HCT116 (cell line): ENCODE measurements around the gene CIDEA. TPM values are rescaled to one million over a fixed set of nuclear protein-coding genes. Genes with fewer than 3 reads are reported as not detected.

Source experiments
- ATAC-seq: fragments of 200-7000 bp; cut with Tn5 transposase; 2 replicates; pipeline ENCODE4 v1.9.1; 2020; ENCODE audit warnings: mild to moderate bottlenecking, moderate library complexity
- BruUV-seq: library from RNA; stranded (reverse); fragments of 400-500 nt; replicated peaks from 2 replicates; lab custom pipeline; 2021; lab: Mats Ljungman, UMichigan
- CTCF ChIA-PET: fragments of 300-600 bp; sonication (Branson Sonifier 250); formaldehyde crosslinking; loops from one replicate; lab custom pipeline; 2021; ENCODE audit warnings: antibody characterized with exemption; lab: Charles Lee
- POLR2A ChIA-PET: fragments of 300-600, 350-600 bp; sonication (Branson Sonifier 250); formaldehyde crosslinking; loops from one replicate; lab custom pipeline; 2021; ENCODE audit warnings: antibody characterized with exemption; lab: Charles Lee
- RAD21 ChIA-PET, 2 experiments: fragments of 300-600 bp; sonication (Branson Sonifier 250); formaldehyde crosslinking; loops; one replicate each; lab custom pipeline; 2023; ENCODE audit warnings: low total read pairs in 2 of 2; ENCODE audit not compliant: uncharacterized antibody in 2 of 2, unreplicated experiment in 2 of 2, low non-redundant PET in 1 of 2; lab: Charles Lee
- DNase-seq: peaks from one replicate; pipeline ENCODE4 v3.0.0-alpha.2; 2010; ENCODE audit warnings: low read depth, low spot score
- H2AFZ ChIP-seq: fragments of 200-600 bp; shearing (Covaris generic), sonication (generic); 2 replicates; pipeline ENCODE4 v1.6.1; 2017; ENCODE audit warnings: low read depth, mixed run types, mixed read lengths, antibody characterized with exemption, low read length; ENCODE audit not compliant: poor library complexity, severe bottlenecking
- H3K27ac ChIP-seq: 2 replicates; pipeline ENCODE4 v1.5.1; 2012; ENCODE audit warnings: low read depth, low read length
- H3K27me3 ChIP-seq: fragments of 200-600 bp; sonication (generic); 2 replicates; pipeline ENCODE4 v1.6.1; 2016; ENCODE audit warnings: mixed run types, low read length, mixed read lengths; ENCODE audit not compliant: insufficient read depth
- H3K36me3 ChIP-seq, 2 experiments: fragments of 200-500 bp in 1 of 2; fragments of 200-600 bp in 1 of 2; sonication (Bioruptor generic) in 1 of 2; sonication (generic) in 1 of 2; 2 replicates each; pipeline versions ENCODE4 v1.5.1 to v1.6.1; 2014 to 2016; ENCODE audit warnings: low read length in 2 of 2, inconsistent platforms in 1 of 2, mixed read lengths in 1 of 2, mixed run types in 1 of 2; ENCODE audit not compliant: insufficient read depth in 2 of 2, control insufficient read depth in 1 of 2
- H3K4me1 ChIP-seq, 2 experiments: fragments of 200-600 bp in 1 of 2; sonication (generic) in 1 of 2; 2 replicates each; pipeline versions ENCODE4 v1.5.1 to v1.6.1; 2012 to 2017; ENCODE audit warnings: low read length in 2 of 2, inconsistent platforms in 1 of 2, mild to moderate bottlenecking in 1 of 2, mixed read lengths in 1 of 2, mixed run types in 1 of 2, moderate library complexity in 1 of 2; ENCODE audit not compliant: insufficient read depth in 2 of 2, control insufficient read depth in 1 of 2
- H3K4me2 ChIP-seq: fragments of 200-600 bp; sonication (generic); 2 replicates; pipeline ENCODE4 v1.6.1; 2017; ENCODE audit warnings: mixed run types, low read length, mixed read lengths
- H3K4me3 ChIP-seq, 2 experiments: fragments of 200-600 bp in 1 of 2; sonication (generic) in 1 of 2; replicated peaks in 1 of 2; 2 replicates each; pipeline ENCODE4 v1.5.1; 2011 to 2016; ENCODE audit warnings: low read length in 2 of 2, control low read depth in 1 of 2, low read depth in 1 of 2, mild to moderate bottlenecking in 1 of 2, mixed read lengths in 1 of 2, mixed run types in 1 of 2
- H3K79me2 ChIP-seq: fragments of 200-600 bp; sonication (generic); 2 replicates; pipeline ENCODE4 v1.6.1; 2017; ENCODE audit warnings: mild to moderate bottlenecking, mixed run types, low read length, moderate library complexity, mixed read lengths; ENCODE audit not compliant: insufficient read depth
- H3K9ac ChIP-seq: fragments of 200-600 bp; sonication (generic); 2 replicates; pipeline ENCODE4 v1.6.1; 2016; ENCODE audit warnings: low read length, mixed read lengths
- H3K9me2 ChIP-seq: fragments of 200-600 bp; sonication (generic), shearing (Covaris generic); 2 replicates; pipeline ENCODE4 v1.6.1; 2017; ENCODE audit warnings: mixed run types, mild to moderate bottlenecking, moderate library complexity; ENCODE audit not compliant: insufficient read depth
- H3K9me3 ChIP-seq, 2 experiments: fragments of 200-500 bp in 1 of 2; fragments of 200-600 bp in 1 of 2; sonication (Bioruptor generic) in 1 of 2; sonication (generic) in 1 of 2; 2 replicates each; pipeline ENCODE4 v1.6.1; 2014 to 2017; ENCODE audit warnings: low read length in 2 of 2, mixed read lengths in 2 of 2, inconsistent platforms in 1 of 2, low read depth in 1 of 2, mild to moderate bottlenecking in 1 of 2, mixed run types in 1 of 2, moderate library complexity in 1 of 2; ENCODE audit not compliant: control insufficient read depth in 1 of 2, insufficient read depth in 1 of 2
- H4K20me1 ChIP-seq: fragments of 200-600 bp; sonication (generic), shearing (Covaris generic); 2 replicates; pipeline ENCODE4 v1.6.1; 2017; ENCODE audit warnings: mixed run types, mild to moderate bottlenecking, moderate library complexity; ENCODE audit not compliant: insufficient read depth
- ATF3 ChIP-seq: IDR thresholded peaks from 2 replicates; pipeline ENCODE4 v1.6.1; 2012
- CBX3 ChIP-seq: IDR thresholded peaks from 2 replicates; pipeline ENCODE4 v1.6.1; 2012; ENCODE audit warnings: low read depth
- CEBPB ChIP-seq: IDR thresholded peaks from 2 replicates; pipeline ENCODE4 v1.6.1; 2012; ENCODE audit warnings: low read depth
- CTCF ChIP-seq, 3 experiments: fragments of 200-600 bp in 1 of 3; sonication (generic) in 1 of 3; IDR thresholded peaks in 2 of 3; conservative IDR thresholded peaks in 1 of 3; 2 replicates each; pipeline ENCODE4 v1.5.1; 2012 to 2017; ENCODE audit warnings: low read depth in 2 of 3, low read length in 2 of 3, antibody characterized with exemption in 1 of 3, borderline replicate concordance in 1 of 3, control low read depth in 1 of 3, mild to moderate bottlenecking in 1 of 3, mixed read lengths in 1 of 3, mixed run types in 1 of 3, moderate library complexity in 1 of 3; ENCODE audit not compliant: insufficient read depth in 1 of 3
- ELF1 ChIP-seq: IDR thresholded peaks from 2 replicates; pipeline ENCODE4 v1.6.1; 2012; ENCODE audit warnings: low read depth, borderline replicate concordance
- FOSL1 ChIP-seq: IDR thresholded peaks from 2 replicates; pipeline ENCODE4 v1.6.1; 2012; ENCODE audit warnings: low read depth
- JUND ChIP-seq: IDR thresholded peaks from 2 replicates; pipeline ENCODE4 v1.6.1; 2012
- MAX ChIP-seq: IDR thresholded peaks from 2 replicates; pipeline ENCODE4 v1.6.1; 2012
- POLR2A ChIP-seq: IDR thresholded peaks from 2 replicates; pipeline ENCODE4 v1.7.0; 2011; ENCODE audit warnings: borderline replicate concordance; ENCODE audit not compliant: insufficient read depth, insufficient read length; ENCODE audit errors: extremely low read depth
- POLR2AphosphoS5 ChIP-seq: IDR thresholded peaks from 2 replicates; pipeline ENCODE4 v1.6.1; 2011; ENCODE audit warnings: mild to moderate bottlenecking, low read depth, low read length, moderate library complexity
- RAD21 ChIP-seq: IDR thresholded peaks from 2 replicates; pipeline ENCODE4 v1.6.1; 2012; ENCODE audit warnings: low read depth, mild to moderate bottlenecking
- REST ChIP-seq: IDR thresholded peaks from 2 replicates; pipeline ENCODE4 v1.6.1; 2012; ENCODE audit warnings: low read depth
- SIN3A ChIP-seq: IDR thresholded peaks from 2 replicates; pipeline ENCODE4 v1.6.1; 2012; ENCODE audit warnings: low read depth
- SP1 ChIP-seq: IDR thresholded peaks from 2 replicates; pipeline ENCODE4 v1.6.1; 2012; ENCODE audit warnings: low read depth
- SRF ChIP-seq: IDR thresholded peaks from 2 replicates; pipeline ENCODE4 v1.6.1; 2012; ENCODE audit warnings: low read depth
- TCF7L2 ChIP-seq: IDR thresholded peaks from 2 replicates; pipeline ENCODE4 v1.7.0; 2011; ENCODE audit warnings: borderline replicate concordance, inconsistent platforms; ENCODE audit not compliant: insufficient read depth, insufficient read length; ENCODE audit errors: extremely low read depth
- YY1 ChIP-seq: IDR thresholded peaks from 2 replicates; pipeline ENCODE4 v1.6.1; 2011; ENCODE audit warnings: low read length, low read depth, moderate library complexity, mild to moderate bottlenecking; ENCODE audit not compliant: insufficient replicate concordance; ENCODE audit errors: extremely low read depth
- ZBTB33 ChIP-seq: IDR thresholded peaks from 2 replicates; pipeline ENCODE4 v1.6.1; 2011; ENCODE audit warnings: mild to moderate bottlenecking, low read length, moderate library complexity; ENCODE audit not compliant: insufficient replicate concordance; ENCODE audit errors: extremely low read depth
- ZFX ChIP-seq: fragments of 450-650 bp; IDR thresholded peaks from 2 replicates; pipeline ENCODE4 v1.6.1; 2017
- intact Hi-C: fragments of 100-400 bp; cut with micrococcal nuclease; formaldehyde crosslinking; loops from 2 replicates; pipeline ENCODE4 v1.10.0; 2022
- total RNA-seq: library from RNA; stranded (reverse); gene quantifications from one replicate; pipeline ENCODE4 v1.2.1, GENCODE V29; 2021; ENCODE audit not compliant: unreplicated experiment

CIDEA gene
- total RNA-seq, 1 experiment from 2014 or later, result not detected

- BruUV-seq, result no TSS peak
- Histone ChIP-seq H3K27me3 (peaks cover 3% of the 10 kb centered on the region; the same call in 1 of the 2 replicates), H3K9ac (no peak overlapping the region), H3K4me1 (no peaks in the 10 kb centered on the region), H2AFZ (no peak overlapping the region), H3K36me3 (no peaks in the 10 kb centered on the region), H3K4me3 (no peak overlapping the region), H3K27ac (no peak overlapping the region), H3K9me2 (no peaks in the 10 kb centered on the region), H3K4me2 (no peak overlapping the region), H3K9me3 (no peaks in the 10 kb centered on the region), H3K79me2 (no peaks in the 10 kb centered on the region), H4K20me1 (no peaks in the 10 kb centered on the region)
- CTCF ChIA-PET, result no interaction called here
- ATAC-seq (no peak), DNase-seq (no peak)
- intact Hi-C loops, result no loop called here
- POLR2A ChIA-PET, result no interaction called here
- RAD21 ChIA-PET, result no interaction called here
- no peak for TF ChIP-seq SRF
- no peak for TF ChIP-seq JUND
- no peak for TF ChIP-seq CEBPB
- TF ChIP-seq CBX3, result no peak
- no peak for TF ChIP-seq FOSL1
- no peak for TF ChIP-seq POLR2A
- no peak for TF ChIP-seq YY1
- no peak for TF ChIP-seq MAX
- TF ChIP-seq CTCF (IDR thresholded peaks at IDR 0.05 in 2 of 3, conservative IDR thresholded peaks at IDR 0.05 in 1 of 3; ENCODE audit: borderline replicate concordance in 1 of 3, insufficient read depth in 1 of 3, low read depth in 2 of 3, low read length in 2 of 3), result no peak
- TF ChIP-seq REST, result no peak
- TF ChIP-seq ZFX, result no peak
- TF ChIP-seq TCF7L2, result no peak
- no peak for TF ChIP-seq SP1
- TF ChIP-seq POLR2AphosphoS5, result no peak
- TF ChIP-seq ELF1, result no peak
- no peak for TF ChIP-seq ZBTB33
- TF ChIP-seq ATF3, result no peak
- TF ChIP-seq RAD21, result no peak
- TF ChIP-seq SIN3A, result no peak
Observed at GRCh38 chr18:12242658-12243260, 11.4 kb upstream of the CIDEA start.
